TTC549 (cell line): ENCODE results near the gene CEP57.
A peak's percentile ranks its signal among the peaks of the same experiment; 100 is the strongest.
"Not testable (repeated sequence)": the region's sequence is repeated elsewhere in the genome, so short reads cannot be mapped to it uniquely, and the experiment has no call there.

Source experiments
- FAIRE-seq: peaks from 2 replicates; lab custom pipeline; 2012; peaks lifted over from hg19 to GRCh38; lab: Jason Lieb, UNC

The CEP57 gene

DNA sequence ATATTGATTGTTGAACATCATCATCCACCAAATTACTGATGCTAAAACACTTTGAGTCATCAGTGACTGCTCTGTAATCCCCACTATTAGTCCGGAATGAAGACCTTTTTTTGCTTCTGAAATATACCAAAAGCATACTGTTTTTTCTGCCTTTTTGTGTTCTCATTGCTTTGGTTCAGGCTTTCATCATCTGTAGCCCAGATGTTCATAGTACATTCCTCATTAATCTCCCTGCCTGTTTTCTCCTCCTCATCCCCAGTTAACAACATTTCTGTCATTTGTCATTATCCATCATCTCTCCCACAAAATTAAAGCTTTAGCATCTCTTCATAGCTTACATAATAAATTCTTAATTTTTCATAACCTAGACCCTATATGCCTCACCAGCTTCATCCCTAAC is 9.2 kb downstream of the CEP57 start:
- FAIRE-seq, result no peak

DNA sequence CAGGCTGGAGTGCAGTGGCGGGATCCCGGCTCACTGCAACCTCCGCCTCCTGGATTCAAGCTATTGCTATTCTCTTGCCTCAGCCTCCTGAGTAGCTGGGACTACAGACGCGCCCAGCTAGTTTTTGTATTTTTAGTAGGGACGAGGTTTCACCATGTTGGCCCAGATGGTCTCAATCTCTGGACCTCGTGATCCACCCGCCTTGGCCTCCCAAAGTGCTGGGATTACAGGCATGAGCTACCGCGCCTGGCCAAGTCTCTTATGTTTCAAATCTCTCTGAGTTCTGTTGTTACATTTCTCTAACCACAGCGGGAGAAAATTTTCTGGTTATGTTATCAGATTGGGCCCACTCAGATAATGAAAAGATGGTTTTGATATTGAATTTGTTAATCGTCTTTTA is 10.1 kb downstream of the CEP57 start:
- FAIRE-seq, result no peak

DNA sequence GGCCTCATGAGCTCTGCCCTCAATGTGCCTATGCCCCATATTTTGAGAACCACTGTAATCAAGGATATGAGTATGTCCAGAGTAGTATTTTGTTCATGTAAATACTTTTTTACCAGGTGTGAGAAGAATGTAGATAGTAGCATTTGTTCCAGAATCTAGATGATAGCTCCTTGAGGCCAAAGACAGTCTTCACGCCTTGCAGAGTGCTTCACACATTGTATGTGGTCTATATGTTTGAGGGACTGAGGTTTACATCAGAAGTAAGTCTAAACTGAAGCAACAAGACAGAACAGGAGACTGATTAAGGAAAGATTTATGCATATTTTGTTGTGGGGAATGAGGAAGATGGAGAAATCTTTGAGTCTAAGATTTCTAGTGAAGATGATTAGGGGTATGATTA is 12.5 kb downstream of the CEP57 start:
- FAIRE-seq, result no peak

DNA sequence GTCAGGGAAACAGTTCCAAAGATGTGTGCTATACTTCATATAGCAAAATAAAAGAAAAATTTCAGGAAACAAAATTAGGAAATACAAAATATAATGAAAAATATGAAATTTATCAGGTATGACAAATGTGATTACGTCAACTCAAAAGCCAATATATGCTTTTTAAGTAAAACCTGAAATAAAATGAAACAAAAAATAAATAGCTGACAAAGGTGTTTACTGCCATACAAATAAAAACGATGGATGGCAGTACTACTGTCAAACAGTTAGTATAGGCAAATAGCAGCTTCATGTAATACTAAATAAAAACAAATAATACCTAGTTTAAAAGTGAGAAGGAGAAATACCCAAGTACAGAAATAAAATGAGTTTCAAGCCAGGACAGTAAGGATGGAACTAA is 13.7 kb downstream of the CEP57 start:
- no peak for FAIRE-seq

DNA sequence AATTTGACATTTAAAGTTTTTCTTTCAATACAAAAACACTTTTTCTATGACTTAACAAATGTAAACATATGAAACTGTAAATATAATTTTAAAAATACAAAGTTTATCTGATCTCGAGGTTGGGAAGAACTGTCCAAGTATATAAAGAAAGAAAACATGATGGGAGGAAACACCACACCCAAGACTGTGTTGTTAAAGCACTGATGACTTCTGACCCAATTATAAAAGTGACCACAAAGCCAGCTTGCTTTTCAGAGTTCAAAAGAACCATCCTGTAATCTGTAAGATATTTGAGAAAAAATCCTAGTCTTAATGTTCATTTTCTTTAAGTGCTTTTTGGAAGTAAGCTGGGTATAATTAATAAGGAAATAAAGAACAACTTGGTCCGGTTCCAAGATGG is 15.6 kb downstream of the CEP57 start:
- no peak for FAIRE-seq

DNA sequence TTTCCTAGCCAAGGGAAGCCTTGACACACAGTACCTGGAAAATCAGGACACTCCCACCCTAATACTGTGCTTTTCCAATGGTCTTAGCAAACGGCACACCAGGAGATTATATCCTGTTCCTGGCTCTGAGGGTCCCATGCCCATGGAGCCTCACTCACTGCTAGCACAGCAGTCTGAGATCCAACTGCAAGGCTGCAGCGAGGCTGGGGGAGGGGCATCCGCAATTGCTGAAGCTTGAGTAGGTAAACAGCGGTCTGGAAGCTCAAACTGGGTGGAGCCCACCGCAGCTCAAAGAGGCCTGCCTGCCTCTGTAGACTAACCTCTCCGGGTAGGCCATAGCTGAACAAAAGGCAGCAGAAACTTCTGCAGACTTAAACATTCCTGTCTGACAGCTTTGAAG is 16.2 kb downstream of the CEP57 start:
- not testable (repeated sequence) for FAIRE-seq

DNA sequence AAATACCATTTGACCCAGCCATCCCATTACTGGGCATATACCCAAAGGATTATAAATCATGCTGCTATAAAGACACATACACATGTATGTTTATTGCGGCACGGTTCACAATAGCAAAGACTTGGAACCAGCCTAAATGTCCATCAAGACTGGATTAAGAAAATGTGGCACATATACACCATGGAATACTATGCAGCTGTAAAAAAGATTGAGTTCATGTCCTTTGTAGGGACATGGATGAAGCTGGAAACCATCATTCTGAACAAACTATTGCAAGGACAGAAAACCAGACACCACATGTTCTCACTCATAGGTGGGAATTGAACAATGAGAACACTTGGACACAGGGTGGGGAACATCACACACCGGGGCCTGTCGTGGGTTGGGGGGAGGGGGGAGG is 20.8 kb downstream of the CEP57 start:
- FAIRE-seq, result not testable (repeated sequence)

DNA sequence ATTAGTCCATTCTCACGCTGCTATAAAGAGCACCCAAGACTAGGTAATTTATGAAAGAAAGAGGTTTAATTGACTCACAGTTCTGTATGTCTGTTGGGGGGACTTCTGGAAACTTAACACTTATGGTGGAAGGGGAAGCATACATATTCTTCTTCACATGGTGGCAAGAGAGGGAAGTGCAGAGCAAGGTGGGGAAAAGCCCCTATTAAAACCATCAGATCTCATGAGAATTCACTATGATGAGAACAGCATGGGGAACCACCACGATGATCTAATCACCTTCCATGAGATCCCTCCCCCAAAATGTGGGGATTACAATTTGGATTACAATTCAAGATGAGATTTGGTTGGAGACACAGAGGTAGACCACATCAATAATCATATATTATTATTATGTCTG is 25.7 kb downstream of the CEP57 start:
- no peak for FAIRE-seq

DNA sequence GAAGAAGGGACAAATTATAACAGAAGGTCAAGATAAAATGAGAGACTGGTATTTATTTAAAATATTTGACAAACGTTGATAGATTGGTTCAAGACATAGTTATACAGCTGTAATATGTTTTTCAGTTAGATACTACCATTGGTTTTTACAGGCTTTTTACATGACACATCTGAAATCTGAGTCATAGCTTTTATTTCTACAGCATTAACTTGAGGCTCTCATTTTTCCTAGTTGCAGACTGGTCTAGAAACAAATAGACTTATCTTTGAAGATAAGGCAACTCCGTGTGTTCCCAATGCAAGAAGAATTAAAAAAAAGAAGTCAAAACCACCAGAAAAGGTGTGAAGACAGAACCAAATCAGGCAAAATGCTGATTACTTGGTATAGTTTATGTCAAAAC is 31.3 kb downstream of the CEP57 start:
- no peak for FAIRE-seq

DNA sequence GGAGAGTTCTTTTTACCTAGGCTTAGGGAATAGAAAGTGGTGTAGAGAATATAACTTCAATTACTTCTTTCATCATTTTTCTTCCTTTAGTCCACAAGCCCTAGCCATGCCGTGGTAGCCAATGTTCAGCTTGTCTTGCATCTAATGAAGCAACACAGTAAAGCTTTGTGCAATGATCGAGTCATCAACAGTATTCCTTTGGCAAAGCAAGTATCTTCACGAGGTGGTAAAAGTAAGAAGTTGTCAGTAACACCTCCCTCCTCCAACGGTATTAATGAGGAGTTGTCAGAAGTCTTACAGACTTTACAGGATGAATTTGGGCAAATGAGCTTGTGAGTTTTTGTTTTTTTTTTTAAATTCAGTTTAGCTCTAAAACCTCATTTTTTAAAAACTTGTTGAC is 37.4 kb downstream of the CEP57 start:
- FAIRE-seq, result no peak

DNA sequence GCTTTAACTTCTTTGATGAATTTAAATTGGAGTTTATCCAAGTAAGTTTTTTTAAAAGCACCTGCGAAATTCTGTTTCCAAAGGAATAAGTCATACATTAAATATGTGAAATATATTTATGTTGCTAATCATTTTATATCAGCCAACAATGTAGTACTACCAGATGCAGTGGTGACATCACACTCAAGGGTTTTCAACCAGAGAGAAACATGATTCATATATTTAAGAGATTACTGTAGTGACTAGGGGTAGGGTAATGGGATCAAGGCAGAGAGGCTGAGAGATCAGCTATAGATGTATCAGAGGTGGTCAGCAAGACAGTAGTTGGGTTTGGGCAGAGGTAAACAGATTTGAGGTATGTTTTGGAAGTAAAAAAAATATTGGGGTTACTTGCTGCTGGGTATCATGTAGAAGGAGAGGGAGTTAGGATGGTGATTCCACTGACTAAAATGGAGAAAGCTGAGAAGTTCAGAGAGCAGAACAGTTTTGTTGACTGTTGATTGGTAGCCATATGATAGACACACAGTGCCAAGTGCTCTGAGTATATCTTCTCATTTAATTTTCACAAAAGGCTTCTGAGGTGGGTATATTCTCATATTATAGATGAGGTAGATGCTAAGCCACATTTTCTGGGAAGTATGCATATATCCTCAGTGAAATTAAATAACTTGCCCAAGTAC is 39.4 kb downstream of the CEP57 start:
- no peak for FAIRE-seq

DNA sequence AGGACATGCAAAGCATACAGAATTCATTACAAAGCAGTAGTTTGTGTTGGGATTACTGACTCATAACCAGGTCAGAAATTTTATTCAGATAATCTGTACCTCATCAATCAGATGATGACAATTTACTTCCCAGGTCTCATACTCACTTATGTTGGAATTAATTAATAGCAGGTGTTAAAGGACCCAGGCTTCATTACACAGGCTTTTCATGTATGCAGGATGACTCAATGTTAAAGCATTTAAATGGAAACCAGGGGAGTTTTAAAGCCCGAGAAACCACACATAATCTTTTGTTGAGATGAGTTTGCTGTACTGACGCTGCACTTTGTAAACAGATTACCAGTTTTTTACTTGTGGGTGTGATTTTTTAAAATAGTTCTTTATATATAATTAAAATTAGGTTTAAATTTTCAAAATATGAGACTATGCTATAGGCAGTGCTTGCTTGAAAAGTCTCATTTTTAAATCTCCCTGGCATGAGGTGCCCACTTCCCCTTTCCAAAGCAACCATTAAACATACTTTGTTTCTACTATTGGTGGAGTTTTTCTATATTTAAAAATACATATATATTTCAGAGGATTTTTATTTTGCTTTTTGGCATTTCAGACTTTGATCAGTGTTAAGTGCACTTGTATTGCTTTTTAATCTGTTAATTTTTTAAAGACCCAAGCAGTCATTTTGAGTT is 41.0 kb downstream of the CEP57 start:
- no peak for FAIRE-seq

DNA sequence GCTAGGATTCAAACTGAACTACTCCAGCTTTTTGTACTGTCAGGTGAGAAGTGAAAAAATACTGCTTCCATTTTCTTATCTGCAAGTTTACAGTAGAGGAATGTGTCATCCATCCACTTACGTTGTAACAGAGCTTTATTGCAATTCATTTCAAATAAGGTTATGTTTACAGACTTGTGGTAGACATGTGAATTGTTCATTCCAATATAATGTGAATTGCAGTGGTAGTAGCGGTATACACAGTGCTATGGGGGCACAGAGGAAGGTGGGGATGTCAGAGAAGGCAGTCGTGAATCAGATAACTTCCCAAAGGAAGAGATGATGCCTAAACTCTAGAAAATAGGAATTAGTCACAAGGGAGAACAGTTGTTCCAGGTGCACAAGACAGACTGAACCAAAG is 42.5 kb downstream of the CEP57 start:
- no peak for FAIRE-seq

DNA sequence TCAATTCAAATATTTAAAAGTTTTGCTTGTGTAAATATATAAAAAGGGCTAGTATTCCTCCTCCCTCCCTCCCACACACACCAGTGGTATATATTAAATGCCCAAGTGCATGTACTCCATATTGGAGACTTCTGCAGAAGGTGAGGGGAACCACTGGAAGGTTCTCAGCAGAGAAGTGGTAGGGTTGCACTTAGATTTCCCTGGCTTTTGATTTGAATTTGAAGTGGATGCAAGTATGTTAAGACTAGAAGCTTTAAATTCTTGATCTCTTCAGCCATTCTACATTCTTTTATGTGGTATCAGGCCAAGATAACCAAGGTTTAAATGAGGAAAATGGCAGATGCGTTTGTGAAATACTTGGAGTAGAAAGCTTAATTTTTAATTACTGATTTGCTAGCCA is 43.1 kb downstream of the CEP57 start:
- no peak for FAIRE-seq

DNA sequence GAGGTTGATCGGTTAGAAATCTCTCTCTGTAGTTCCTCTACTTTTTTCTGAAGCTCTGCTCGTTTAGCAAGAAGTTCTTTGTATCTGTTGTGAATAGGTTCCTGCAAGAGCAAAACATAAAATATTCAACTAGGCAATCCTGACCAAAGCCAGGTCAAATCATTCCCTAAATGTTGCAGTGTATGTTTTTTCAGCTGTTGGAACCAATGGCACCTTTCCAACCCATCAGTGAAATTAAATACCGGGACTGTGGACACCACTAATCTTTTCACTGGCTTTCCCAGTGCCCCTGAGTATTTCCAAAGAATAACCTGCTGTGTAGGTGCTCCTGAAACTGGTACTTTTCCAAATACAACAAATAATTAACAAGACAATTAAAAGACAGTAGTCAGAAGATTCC is 45.1 kb downstream of the CEP57 start:
- FAIRE-seq, result no peak

DNA sequence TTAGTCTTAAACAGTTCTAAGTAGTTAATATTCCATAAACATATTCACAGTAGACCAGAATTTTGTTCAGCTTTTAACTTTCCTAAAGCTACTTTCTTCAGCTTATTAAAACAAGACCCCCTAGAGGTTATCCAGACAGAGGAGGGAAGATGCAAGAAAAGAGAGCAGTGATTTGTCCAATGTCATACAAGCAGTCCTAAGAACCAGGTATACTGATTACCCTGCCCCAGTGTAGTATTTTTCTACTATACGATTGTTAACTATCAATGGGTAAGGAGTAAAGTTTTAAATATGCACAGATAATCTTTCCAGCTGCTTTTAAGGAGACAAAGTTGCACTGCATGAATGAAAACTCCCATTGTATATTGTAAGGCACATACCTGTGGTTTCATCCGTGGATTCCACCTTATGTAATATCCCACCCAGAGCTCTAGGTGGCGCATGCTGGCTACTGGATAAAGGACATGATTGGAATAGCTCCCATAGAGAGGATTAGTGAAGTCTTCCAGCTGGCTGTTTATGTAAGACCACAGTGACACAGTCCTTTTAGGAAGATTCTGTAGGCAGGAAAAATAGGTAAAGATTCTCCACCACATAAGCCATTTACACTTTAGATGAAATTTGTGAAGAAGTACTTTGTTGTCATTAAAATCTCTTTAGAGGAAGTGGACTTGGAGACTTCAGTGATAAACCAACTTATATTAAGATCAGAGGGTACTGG is 45.6 kb downstream of the CEP57 start:
- no peak for FAIRE-seq

DNA sequence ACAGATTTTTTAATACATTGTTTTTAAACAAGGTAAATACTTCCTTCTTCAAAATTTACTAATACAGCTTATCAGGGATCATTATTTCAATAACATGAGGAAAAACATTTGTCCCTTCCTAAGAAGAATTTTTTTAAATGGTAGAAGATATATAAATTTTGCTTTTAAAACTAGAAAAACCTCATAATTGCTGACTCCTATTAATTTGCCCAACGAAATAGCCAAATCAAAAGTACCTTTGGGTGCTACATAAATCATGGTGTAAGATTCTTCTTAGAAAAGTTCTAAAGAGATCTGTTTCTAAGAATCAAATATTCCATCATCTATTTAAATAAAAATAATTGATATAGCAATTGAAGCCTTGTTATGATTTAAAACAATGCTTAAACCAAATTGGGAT is 54.9 kb downstream of the CEP57 start:
- FAIRE-seq, result no peak

DNA sequence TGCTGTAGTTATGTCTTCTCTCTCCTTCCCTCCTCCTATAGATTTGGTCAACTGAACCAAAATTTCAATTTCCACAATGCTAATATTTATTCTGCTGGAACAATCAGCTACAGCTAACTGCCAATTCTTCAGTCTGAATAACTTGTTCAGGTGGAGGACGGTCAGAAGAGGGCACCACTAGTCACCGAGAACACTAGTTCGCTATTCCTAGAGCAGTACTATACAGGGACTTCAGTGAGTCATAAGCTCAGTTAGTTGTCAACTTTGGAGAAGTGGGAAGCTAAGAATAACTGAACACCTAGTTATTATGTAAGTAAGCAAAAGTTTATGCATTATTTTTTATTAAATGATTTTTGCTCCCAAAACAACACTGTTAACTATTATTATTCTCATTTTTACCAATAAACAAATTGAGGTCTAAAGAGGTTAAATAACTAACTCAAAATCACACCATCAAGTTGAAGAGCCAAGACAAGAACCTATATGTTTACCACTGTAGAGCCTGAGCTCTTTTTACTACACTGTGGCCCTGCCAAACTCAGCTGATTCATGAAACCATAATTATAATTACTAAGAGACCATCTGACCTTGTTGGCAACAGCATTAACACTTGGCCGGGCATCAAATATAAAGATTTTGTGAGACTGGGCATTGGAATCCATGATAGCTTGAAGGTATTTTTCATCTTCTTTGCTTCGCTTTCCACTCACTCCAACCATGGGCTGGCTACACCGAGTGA is 59.0 kb downstream of the CEP57 start:
- FAIRE-seq, result peak; percentile 66

DNA sequence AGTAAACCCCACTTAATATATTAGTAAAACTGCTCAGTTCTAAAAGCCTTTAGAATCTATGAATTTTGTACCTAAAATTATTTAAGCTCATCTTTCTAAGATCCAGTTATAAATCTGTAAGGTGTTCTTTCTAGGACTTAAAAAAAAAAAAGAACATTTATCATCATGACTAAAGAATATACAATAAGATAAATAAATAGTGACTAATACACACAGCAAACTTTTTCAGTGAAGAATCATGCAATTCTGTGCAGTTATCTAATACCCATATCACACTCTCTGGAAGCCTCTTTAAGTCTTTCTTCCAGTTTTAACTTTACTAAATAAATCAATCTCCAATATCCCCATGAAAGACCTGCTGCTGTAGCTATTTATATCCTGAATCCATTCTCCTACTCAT is 59.8 kb downstream of the CEP57 start:
- no peak for FAIRE-seq

DNA sequence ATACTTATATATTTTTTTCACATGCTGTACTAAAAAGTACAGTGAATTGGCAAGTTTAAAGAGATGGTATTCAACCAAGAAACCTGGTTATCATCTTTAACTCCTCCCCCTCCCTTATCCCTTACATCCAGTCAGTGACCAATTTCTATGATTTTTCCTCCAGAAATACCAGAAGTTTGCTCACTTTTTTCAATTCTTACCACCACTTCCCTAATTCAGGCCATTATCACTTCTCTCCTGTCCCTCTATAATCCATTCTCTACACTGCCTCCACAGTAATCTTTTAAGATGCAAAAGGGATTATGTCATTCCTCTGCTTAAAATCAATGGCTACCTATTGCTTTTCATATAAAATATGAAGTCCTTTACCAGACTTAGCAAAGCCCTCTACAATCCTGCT is 62.8 kb downstream of the CEP57 start:
- FAIRE-seq, result no peak

DNA sequence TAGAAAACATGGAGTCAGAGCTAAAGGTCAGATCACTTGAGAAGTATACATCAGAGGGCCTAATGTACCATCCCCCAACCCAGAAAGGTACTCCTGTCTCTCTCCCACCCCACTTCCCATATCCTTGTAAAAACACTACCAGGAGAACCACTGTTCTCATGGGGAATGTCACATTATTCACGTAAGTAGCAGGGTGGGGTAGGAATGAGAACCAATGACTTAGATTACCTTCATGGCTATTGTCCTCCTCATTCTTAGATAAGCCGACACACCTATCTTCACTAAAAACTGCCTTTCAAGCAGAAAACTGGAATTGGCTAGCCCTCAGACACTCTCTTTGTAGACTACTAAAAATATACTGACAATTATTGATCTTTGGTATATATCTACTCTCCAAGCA is 63.6 kb downstream of the CEP57 start:
- FAIRE-seq, result no peak

DNA sequence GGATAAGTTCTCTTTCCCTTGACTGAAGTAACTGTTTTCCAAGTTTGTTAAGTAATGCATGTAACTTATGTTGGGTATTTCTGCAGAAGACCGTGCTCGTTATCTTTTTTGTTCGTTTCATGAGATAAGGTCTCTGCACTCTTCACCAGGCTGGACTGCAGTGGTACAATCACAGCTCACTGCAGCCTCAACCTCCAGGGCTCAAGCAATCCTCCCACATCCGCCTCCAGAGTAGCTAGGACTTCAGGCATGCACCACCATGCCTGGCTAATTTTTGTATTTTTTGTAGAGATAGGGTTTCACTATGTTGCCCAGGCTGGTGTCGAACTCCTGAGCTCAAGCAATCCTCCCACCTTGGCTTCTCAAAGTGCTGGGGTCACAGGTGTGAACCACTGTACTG is 64.1 kb downstream of the CEP57 start:
- not testable (repeated sequence) for FAIRE-seq

DNA sequence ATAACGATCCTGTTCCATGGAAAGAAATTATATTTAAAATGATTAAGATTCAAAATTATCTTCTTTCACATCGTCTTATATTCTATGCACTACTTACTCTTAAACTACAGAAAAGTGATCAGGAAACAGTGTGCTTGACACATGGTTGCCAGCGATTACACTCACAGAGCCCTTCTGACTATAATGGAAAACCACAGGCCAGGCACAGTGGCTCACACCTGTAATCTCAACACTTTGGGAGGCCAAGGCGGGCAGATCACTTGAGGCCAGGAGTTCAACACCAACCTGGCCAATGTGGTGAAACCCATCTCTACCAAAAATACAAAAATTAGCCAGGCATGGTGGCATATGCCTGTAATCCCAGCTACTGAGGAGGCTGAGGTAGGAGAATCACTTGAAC is 69.7 kb downstream of the CEP57 start:
- FAIRE-seq, result not testable (repeated sequence)
